HG03460 (cell line): ENCODE results near the gene MEGF9.

ENCODE experiments used
- ATAC-seq: cut with Tn5 transposase; IDR thresholded peaks from one replicate; pipeline ENCODE4 v1.9.1; 2021; ENCODE audit not compliant: unreplicated experiment

Gene MEGF9

DNA sequence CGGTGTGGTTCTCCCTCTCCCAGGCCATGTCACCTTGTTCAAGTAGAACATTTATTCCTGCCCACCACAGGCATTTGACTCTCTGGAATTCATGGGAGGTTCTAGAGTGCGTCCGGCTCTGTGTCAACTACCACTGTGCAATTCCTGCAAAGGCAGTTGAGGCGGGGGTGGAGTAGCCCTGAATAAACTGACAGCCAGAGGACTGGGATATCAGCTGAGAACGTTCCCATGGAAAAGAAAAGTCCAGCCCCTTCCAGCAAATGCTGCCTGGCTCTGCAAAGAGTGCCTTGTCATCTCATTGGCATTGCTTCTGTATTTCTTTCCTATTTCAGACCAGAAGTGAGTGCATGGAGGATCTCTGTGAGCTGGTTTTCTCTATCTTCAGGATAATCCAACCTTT lies 18.9 kb upstream of the MEGF9 start:
- ATAC-seq = no peak

DNA sequence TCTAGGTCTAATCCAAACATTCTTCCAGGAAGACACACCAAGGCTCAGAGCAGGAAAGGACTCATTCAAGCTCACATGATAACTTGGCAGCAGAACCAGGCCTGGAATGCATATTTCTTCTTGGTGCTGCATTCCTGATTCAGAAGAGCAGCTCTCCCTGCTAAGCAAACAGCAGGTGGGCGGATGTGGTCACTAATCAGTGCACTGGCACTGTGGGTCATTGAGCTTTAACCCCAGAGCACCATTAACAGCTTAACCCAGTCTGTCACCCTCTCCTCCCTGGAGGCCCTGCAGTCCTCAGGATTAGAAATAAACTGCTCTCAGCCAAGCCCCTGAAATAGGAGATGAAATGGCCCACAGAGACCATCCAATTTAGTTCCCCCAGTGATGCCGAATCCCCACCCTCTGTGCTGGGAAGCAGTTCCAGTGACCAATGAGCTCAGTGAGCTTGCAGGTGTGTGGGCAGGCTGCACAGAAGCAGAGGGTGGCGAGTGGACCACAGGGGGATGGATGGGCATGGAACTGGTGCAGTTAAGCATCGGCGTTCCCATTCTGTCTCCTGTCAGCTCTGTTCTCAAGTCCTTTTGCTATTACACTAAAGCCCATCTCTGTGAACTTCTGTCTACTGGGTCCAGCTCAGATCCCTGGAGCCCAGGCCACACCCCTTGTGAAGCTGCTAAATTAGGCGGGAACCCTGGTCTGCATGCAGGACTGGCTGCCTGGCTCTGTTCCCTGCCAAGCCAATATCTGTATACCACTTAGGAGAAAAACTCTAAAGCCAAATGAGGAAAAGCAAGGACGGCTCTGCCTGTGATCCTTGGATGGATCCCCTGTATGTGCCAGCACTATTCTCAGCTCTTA lies 16.6 kb upstream of the MEGF9 start:
- no peak for ATAC-seq

DNA sequence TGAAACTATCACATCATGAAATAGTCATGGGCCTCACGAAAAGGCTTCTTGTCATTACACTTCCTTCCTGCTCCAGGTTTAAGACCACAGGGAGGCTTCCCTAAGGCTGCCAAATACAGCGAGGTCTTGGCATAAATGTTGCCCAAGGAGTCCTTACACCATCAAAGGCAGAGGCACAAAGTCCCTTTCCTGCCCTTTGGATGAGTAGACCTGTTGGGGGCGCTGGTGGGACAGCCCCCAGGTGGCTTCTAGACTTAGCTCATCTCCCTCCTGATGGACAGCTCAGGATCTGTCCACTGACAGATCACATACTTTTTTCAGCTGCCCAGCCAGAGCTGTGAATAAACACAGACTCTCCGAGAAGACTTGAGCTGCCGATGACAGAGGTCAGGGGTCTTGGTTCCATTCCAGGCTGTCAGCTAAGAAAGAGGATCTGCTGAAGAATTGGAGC lies 15.5 kb upstream of the MEGF9 start:
- no peak for ATAC-seq

DNA sequence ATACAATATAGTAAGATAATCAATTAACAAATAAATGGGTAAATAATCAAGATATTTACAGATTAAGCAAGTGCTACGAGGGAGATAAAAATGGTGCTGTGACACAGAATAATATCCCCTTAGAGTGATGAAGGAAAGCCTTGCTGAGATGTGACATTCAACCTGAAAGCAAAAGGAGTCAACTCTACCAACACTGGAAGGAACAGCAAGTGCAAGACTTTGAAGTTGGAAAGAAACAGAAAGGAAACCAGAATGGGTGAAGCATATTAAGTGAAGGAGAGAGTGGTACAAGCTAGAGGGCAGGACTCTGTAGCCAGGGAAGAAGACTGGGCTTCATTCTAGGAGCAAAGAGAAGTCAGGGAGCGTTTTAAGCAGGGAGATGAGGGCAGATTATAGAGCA lies 12.2 kb upstream of the MEGF9 start:
- ATAC-seq = no peak

- no peak for ATAC-seq
Measured at GRCh38 chr9:120725907-120726306, 11.6 kb upstream of the MEGF9 start.

- ATAC-seq = no peak
Measured at GRCh38 chr9:120724757-120725400, 10.6 kb upstream of the MEGF9 start.

GRCh38 chr9:120723565-120723964 lies 9.3 kb upstream of the MEGF9 start:
- no peak for ATAC-seq

DNA sequence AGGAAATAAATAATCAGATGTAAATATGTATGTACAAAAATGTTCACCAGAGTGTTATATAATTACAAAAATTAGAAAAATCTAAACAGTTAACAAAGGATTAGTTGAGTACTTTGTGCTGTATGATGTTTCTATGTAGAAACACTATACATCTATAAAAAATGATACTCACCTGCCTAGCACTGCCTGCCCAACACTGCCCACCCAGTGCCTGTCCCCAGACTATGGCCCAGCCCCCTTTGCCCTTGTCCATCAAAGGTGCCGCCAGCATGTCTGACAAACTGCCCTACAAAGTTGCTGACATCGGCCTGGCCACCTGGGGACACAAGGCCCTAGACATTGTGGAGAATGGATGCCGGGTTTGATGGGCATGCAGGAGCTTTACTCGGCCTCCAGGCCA lies 6.1 kb upstream of the MEGF9 start:
- no peak for ATAC-seq

DNA sequence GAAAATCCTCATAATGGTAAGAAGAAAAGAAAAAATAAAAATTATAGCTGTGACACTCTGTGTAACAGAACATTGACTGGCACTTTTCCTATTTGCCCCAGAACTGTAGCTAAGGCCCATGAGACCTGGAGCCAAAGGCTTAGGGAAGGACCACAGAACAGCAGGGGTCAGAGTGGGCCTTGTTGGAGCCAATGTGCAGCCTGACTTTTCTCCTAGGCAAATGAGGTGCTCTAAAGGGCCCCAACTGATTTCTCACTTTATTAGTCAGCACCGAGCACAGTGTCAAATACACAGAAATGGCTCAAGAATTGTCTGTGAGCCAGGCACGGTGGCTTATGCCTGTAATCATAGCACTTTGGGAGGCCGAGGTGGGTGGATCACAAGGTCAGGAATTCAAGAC lies 4.0 kb upstream of the MEGF9 start:
- no peak for ATAC-seq

GRCh38 chr9:120717176-120717575 lies 2.9 kb upstream of the MEGF9 start:
- ATAC-seq = no peak

DNA sequence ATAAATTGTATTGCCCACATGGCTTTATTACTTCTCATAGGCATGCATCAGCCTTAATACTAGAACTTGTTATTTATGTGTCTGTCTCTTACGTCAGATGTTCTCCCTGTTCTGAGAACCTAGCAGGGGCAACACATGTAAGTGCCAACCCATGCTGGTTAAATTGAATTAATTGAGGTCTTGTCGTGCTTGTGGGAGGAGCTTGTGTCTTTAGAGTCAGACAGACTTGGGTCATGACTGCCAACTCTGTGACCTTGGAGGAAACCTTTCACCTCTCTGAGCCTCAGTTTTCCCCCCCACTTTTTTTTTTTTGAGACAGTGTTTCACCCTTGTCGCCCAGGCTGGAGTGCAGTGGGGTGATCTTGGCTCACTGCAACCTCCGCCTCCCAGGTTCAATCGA lies 2.2 kb upstream of the MEGF9 start:
- ATAC-seq = no peak

GRCh38 chr9:120715389-120715924 lies 1.2 kb upstream of the MEGF9 start:
- no peak for ATAC-seq

GRCh38 chr9:120714846-120715388 lies 647 bp upstream of the MEGF9 start:
- no peak for ATAC-seq

GRCh38 chr9:120713257-120714087 lies 798 bp downstream of the MEGF9 start:
- ATAC-seq = no peak

- ATAC-seq = no peak
Measured at GRCh38 chr9:120712539-120713031, 1.7 kb downstream of the MEGF9 start.

- ATAC-seq = no peak
Measured at GRCh38 chr9:120711841-120712538, 2.3 kb downstream of the MEGF9 start.

- ATAC-seq = no peak
Measured at GRCh38 chr9:120711354-120711753, 2.9 kb downstream of the MEGF9 start.

DNA sequence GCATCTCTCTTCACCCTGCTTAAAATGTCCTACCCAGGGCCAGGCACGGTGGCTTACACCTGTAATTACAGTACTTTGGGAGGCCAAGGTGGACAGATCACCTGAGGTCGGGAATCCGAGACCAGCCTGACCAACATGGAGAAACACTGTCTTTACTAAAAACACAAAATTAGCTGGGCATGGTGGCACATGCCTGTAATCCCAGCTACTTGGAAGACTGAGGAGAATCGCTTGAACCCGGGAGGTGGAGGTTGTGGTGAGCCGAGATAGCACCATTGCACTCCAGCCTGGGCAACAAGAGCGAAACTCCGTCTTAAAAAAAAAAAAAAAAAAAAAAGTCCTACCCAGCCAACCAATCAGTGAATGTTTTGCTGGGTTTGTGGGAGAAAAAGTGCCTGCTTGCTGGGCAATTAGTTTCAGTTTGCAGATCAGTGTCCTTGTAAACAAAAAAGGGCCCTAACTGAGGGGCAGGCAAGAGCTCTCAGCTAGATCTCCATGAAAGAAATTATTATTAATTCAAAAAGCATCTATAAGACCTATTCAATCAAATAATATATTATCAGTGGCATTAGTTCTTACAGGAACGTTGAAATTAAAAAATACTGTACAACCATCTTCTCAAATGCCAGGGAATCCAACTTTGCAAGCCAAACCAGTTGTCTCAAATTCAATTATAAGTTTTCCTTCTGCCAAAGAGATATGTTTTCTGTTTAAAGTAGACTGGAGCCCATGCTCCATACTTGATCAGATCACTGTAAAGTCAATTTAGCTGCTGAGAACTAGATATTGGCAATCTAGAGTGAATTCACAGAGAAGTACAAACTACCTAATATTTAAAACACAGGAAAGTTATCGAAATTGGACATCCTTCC lies 3.9 kb downstream of the MEGF9 start:
- ATAC-seq = no peak

DNA sequence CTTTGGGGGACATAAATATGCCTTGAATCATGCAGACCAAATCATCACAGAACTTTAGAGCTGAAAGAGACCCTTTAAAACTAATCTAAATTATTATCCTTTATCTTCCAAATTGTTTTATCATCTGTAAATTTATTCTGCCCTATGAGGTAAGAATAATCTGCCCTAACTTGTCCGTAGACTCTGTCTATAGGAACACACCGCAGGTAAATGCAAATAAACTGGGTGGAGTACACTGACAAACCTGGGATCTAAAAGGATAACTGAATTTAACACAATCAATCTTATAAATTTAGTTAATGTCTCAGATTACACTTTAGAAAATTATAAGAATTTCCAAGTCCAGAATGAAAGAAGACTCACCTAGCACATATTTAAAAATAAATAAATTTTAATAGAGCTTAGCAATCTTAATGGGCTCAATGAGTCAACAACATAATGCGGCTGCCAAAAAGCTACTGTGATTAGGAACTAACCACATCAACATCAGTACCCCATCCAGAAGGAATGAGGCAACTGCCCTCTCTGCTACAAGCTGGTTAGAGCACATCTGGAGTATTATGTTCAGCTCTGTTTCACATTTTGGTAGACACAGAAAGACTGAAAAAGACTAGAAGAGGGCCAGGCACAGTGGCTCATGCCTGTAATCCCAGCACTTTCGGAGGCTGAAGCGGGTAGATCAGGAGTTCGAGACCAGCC lies 5.6 kb downstream of the MEGF9 start:
- ATAC-seq = no peak
